CD4-positive, alpha-beta T cell treated with Interleukin-6 at 100 ng/mL for 8 hours (primary cell): Measurements from ENCODE around the gene CLHC1.
"Not testable (repeated sequence)": the region's sequence is repeated elsewhere in the genome, so short reads cannot be mapped to it uniquely, and the experiment has no call there.

Experiments
- DNase-seq: peaks from one replicate; pipeline ENCODE4 v3.0.0-alpha.2; 2020; ENCODE audit warnings: mixed read lengths, low spot score

CLHC1 gene

DNA sequence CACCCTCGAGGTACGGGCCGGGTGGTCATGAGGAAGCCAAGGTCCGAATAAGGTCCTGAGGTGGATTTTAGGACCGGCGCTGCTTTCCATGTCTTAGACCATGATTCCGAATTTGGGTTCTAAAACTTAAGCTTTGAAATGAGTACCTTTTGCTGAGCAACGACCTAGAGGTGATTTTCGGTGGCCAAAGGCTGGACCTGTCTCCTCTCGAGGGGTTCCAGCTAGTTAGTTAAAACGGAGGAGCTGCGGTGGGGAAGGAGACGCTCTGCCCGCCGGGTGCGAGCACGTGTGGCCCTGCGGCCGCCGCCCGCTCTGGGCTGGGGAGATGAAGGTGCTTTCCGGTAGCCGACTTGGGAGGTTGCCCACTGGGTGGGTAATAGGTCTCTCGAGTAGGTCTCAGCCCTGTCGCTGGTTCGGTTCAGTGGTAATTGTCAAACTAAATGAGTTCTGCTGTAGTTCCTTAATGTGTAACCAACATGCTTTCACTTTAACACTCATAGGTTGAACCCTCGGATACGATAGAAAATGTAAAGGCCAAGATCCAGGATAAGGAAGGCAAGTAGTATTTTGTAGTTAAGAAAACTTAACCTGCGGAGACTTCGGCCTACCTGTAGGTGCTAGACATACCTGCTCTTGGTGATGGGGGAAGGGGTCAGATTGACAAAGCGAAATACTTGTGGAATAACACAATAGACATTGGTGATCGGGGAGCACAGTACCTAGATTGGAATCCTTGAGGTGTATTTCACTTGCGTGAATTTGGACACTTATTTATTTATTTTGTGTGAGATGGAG is 967 bp upstream of the CLHC1 start:
- DNase-seq: peak; percentile 39

GRCh38 chr2:55231546-55232083 is 478 bp downstream of the CLHC1 start:
- no peak for DNase-seq

- DNase-seq: no peak
These were observed 1.5 kb downstream of the CLHC1 start for GRCh38 chr2:55230551-55230950.

DNA sequence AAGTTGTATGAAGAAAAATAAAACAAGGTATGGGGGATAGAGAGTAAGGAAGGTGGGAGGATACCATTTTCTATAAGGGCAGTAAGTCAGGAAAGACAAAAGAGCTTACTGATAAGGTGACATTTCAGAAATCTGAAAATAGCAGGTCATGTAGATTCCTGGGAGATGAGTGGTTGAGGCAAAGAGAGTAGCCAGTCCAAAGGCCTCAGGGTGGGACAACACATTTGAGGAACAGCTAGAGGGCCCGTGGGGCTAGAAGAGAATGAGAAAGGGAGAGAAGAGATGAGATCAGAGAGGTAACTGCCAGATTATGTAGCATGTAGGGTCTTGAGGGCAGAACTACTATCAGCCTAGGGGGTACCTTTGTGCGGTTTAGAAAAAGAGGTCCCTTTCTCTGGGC is 2.9 kb downstream of the CLHC1 start:
- no peak for DNase-seq

GRCh38 chr2:55228226-55228563 is 3.9 kb downstream of the CLHC1 start:
- no peak for DNase-seq

- DNase-seq: peak; percentile 29
These were observed 4.5 kb downstream of the CLHC1 start for GRCh38 chr2:55227437-55228225.

GRCh38 chr2:55225481-55226020 is 6.5 kb downstream of the CLHC1 start:
- no peak for DNase-seq

- no peak for DNase-seq
These were observed 7.3 kb downstream of the CLHC1 start for GRCh38 chr2:55224761-55225261.

DNA sequence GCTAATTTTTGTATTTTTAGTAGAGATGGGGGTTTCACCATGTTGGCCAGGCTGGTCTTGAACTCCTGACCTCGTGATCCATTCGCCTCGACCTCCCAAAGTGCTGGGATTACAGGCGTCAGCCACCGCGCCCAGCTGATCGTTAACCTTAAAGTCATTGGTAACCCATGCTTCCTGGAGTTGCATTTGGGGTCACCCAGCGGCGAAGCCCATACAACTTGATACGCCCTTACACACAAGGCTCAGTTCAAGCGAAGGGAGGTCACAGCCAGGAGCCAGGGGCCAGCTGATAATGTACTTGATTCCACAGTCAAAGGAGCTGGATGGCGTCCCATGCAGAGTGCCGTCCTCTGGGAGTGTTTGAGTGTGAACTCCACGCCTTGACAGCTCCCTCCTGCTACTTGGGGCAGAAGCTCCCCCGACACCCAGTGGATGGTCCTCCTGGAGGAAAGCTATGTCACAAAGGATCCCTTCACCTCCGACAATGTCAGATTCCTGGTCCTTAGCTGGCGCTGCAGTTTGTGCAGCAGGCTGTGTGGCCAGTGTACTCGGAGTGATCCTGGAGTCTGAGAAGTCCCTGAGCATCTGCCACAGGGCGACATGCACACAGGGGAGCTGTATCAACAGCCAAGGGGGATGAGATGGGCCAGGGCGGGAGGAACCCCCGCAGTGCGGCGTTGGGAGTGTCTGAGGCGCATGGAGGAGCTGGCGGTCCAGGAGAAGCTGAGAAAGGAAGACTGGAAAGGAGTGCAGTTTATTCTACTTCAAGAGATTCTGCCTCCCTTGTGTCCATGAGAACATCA is 7.9 kb downstream of the CLHC1 start:
- DNase-seq: no peak

- DNase-seq: no peak
These were observed 18.3 kb downstream of the CLHC1 start for GRCh38 chr2:55213822-55214221.

DNA sequence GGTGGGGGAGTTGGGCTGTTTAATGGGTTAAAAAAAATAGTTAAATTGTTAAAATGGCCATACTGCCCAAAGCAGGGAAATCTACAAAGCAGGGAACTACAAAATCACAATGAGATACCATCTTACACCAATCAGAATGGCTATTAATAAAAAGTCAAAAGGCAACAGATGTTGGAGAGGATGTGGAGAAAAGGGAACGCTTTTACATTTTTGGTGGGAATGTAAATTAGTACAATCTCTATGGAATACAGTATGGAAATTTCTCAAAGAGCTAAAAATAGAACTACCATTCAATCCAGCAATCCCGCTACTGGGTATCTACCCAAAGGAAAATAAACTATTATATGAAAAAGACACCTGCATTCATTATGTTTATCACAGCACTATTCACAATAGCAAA is 27.1 kb downstream of the CLHC1 start:
- DNase-seq: no peak

DNA sequence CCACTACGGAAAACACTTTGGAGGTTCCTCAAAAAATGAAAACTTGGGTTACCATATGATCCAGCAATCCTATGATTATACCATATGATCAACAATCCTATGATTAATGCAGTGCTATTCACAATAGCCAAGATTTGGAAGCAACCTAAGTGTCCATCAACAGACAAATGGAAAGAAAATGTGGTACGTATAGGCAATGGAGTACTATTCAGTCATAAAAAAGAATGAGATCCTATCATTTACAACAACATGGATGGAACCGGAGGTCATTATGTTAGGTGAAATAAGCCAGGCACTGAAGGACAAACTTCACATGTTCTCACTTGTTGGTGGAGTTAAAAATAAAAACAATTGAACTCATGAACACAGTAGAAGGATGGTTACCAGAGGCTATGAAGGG is 27.6 kb downstream of the CLHC1 start:
- no peak for DNase-seq

DNA sequence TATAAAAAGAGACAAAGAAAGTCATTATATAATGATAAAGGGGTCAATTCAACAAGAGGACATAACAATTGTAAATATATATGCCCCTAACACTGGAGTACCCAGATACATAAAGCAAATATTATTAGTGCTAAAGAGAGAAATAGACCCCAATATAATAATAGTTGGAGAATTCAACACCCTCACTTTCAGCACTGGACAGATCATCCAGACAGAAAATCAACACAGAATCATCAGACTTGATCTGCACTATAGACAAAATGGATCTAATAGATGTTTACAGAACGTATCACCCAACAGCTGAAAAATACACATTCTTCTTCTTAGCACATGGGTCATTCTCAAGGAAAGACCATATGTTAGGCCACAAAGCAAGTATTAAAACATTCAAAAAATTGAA is 31.7 kb downstream of the CLHC1 start:
- DNase-seq: no peak

- no peak for DNase-seq
These were observed 35.6 kb downstream of the CLHC1 start for GRCh38 chr2:55196526-55196925.

GRCh38 chr2:55191888-55192287 is 40.2 kb downstream of the CLHC1 start:
- not testable (repeated sequence) for DNase-seq

- not testable (repeated sequence) for DNase-seq
These were observed 45.3 kb downstream of the CLHC1 start for GRCh38 chr2:55186837-55187236.

GRCh38 chr2:55180374-55180773 is 51.7 kb downstream of the CLHC1 start:
- no peak for DNase-seq

DNA sequence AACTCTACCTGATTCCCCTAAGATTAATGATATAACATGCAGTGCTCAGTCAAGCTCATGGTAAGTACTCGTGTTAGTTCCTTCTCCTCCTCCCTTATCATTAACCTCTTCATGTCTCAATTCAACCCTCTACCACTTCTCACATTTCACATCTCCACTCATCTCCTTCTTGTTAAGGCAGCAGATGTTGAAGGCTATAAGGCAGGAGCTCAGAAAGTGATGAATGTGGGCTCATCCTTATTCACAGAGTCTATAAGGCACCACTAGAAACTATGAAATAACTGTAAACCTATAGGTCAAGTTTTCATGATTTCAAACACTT is 56.0 kb downstream of the CLHC1 start:
- no peak for DNase-seq

DNA sequence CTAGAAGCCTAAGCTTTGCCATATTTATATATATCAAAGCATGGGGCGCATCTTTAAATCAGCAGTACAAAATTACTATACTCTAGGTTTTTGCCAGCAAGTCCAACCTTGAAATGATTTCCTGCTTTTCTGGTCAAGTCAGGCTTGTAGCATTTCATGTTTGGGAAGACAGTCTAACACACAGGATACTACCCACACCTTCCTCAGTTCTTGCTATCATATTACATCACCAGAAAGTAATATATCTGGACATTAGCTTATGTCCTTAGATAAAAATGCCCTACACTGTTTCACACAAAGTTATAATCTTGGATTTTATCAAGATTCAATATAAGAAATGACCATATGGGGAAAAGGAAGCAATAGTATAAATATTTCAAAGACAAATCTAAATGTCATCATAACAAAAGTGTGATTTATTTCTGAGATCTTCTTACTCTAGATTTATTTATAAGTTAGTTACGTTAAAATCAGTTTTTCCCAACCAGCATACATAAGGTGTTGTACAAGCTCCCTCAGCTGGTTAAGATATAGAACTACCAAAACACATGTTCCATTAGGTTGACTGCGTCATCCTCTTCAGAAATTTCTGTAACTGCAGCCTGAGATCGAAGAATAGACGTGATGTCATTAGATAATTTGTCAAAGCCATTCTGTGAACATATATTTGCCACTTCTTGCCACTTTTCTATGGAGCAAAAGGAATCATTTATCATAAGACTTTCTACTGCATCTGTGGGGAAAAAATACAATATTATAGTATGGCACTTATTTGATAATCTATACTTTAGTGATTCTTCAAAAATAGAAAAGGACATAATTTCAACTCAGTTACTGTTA is 56.6 kb downstream of the CLHC1 start:
- peak; percentile 28 for DNase-seq

DNA sequence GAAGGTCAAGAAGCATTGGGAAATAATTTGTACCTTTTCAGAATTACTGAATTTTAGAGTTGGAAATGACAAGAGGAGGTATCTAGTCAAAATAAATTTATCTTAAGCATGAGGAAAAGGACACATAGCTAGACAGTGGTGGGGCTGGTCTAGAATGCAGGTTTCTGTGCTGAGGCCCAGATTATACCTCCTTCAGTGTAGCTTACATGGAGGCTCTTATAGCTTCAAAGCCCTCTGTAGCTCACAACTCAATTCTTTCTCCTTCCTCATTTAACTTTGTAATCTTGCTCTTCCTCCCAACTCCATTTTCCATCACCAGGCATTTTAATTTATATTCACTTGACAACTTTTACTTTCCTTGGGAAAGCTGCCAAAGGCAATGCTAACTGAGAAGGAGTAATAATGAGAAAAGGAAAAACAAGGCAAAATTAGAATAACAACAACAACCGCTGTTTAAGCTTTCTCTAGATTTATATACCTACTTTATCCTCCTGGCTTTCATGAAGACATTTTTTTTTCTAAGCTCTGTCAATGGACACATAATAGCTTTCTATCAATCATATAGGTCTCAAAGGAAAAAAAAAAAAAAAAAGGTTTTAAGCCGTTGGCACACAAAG is 58.5 kb downstream of the CLHC1 start:
- DNase-seq: no peak

DNA sequence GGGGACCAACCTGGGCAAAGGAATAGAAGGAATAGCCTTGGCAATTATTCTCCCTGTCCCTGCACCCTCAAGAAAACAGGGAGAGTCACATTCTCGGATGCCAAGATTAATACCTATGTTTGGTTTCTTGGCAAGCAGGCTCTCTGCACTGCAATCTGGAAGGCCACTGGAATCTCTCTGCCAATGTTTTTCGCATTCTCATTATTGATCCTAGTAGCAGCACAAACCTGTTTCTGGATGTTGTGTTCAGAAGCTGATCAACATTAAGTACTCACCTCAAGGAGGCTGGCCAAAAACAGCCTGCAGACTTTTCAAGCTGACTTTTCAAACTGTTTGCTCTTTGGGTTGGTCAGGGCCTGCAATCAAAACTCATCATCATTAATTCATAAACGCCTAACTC is 62.2 kb downstream of the CLHC1 start:
- no peak for DNase-seq
